ENCODE measurements around the gene METAP1. TPM values are rescaled to one million over a fixed set of nuclear protein-coding genes. Genes with fewer than 3 reads are reported as not detected.
"Not testable (repeated sequence)": the region's sequence is repeated elsewhere in the genome, so short reads cannot be mapped to it uniquely, and the experiment has no call there.

Gene METAP1
- total RNA-seq, 1 donor from 2014 or later, result 31.5 TPM

- H3K27me3 ChIP-seq (ENCODE audit: low read depth), result no peaks in the 10 kb centered on the region
- no peak overlapping the region for H3K4me3 ChIP-seq
- TF ChIP-seq CTCF (IDR thresholded peaks at IDR 0.05), result no peak
- H3K4me1 ChIP-seq, result no peaks in the 10 kb centered on the region
- intact Hi-C loops (cut with DNase I), result no loop called here
- ATAC-seq, result no peak
- H3K27ac ChIP-seq, result no peak overlapping the region
- H3K36me3 ChIP-seq, result no peaks in the 10 kb centered on the region
- no peak for DNase-seq
- H3K9me3 ChIP-seq, result no peaks in the 10 kb centered on the region
These were observed 105.4 kb downstream of the METAP1 start for GRCh38 chr4:99100876-99101275.

GRCh38 chr4:99102634-99103033 is 107.1 kb downstream of the METAP1 start:
- TF ChIP-seq CTCF (IDR thresholded peaks at IDR 0.05), result no peak
- H3K4me1 ChIP-seq, result no peaks in the 10 kb centered on the region
- H3K36me3 ChIP-seq, result no peaks in the 10 kb centered on the region
- H3K27ac ChIP-seq, result no peak overlapping the region
- H3K9me3 ChIP-seq, result no peaks in the 10 kb centered on the region
- ATAC-seq (no peak), DNase-seq (no peak)
- H3K27me3 ChIP-seq (ENCODE audit: low read depth), result no peaks in the 10 kb centered on the region
- H3K4me3 ChIP-seq, result no peak overlapping the region
- intact Hi-C loops (cut with DNase I), result no loop called here

- ATAC-seq, result no peak
These were observed 107.6 kb downstream of the METAP1 start for GRCh38 chr4:99103166-99103565.

GRCh38 chr4:99104153-99104552 is 108.6 kb downstream of the METAP1 start:
- no peak for TF ChIP-seq CTCF (IDR thresholded peaks at IDR 0.05)
- no peak for ATAC-seq
- Histone ChIP-seq H3K27ac (no peak overlapping the region), H3K4me1 (no peaks in the 10 kb centered on the region), H3K4me3 (no peak overlapping the region), H3K9me3 (no peaks in the 10 kb centered on the region), H3K36me3 (no peaks in the 10 kb centered on the region), H3K27me3 (ENCODE audit: low read depth) (no peaks in the 10 kb centered on the region)
- DNase-seq, result no peak
- intact Hi-C loops (cut with DNase I), result no loop called here

More at GRCh38 chr4:99103166-99103565, 107.6 kb downstream of the METAP1 start:
- H3K27me3 ChIP-seq (ENCODE audit: low read depth), result no peaks in the 10 kb centered on the region
- H3K36me3 ChIP-seq, result no peaks in the 10 kb centered on the region
- intact Hi-C loops (cut with DNase I), result no loop called here
- TF ChIP-seq CTCF (IDR thresholded peaks at IDR 0.05), result no peak
- no peak for DNase-seq
- H3K27ac ChIP-seq, result no peak overlapping the region
- H3K4me1 ChIP-seq, result no peaks in the 10 kb centered on the region
- H3K9me3 ChIP-seq, result no peaks in the 10 kb centered on the region
- no peak overlapping the region for H3K4me3 ChIP-seq

GRCh38 chr4:99109286-99109685 is 113.8 kb downstream of the METAP1 start:
- H3K4me1 ChIP-seq; H3K27me3 ChIP-seq (ENCODE audit: low read depth); H3K9me3 ChIP-seq; DNase-seq; H3K36me3 ChIP-seq; H3K27ac ChIP-seq; ATAC-seq; intact Hi-C loops (cut with DNase I); H3K4me3 ChIP-seq: not testable (repeated sequence)

Small RNA genes lying within 50 kb of the gene (microRNA-seq; reads per million reads assigned to microRNA genes)
- gene MIR3684 (ENCODE audit: borderline number of aligned reads), result not detected

Other genes starting within 250 kb of the METAP1 start
- gene EIF4E, start 66.6 kb upstream of the METAP1 start, total RNA-seq, result 61.0 TPM
- 150 TPM for gene ADH5, start 93.1 kb downstream of the METAP1 start, total RNA-seq
- gene ADH4, start 148.6 kb downstream of the METAP1 start, total RNA-seq, result 0.27 TPM
- gene ADH6, start 223.5 kb downstream of the METAP1 start, total RNA-seq, result 0.50 TPM